ENCODE data around the gene ATP8B4. TPM values are rescaled to one million over a fixed set of nuclear protein-coding genes. Genes with fewer than 3 reads are reported as not detected.

The ATP8B4 gene
- total RNA-seq, 4 donors from 2014 or later, result 2.0 to 9.8 (median 9.2) TPM

GRCh38 chr15:50082066-50082465 lies 37.0 kb downstream of the ATP8B4 start:
- no peak for ATAC-seq
- TF ChIP-seq, protein P1, sequence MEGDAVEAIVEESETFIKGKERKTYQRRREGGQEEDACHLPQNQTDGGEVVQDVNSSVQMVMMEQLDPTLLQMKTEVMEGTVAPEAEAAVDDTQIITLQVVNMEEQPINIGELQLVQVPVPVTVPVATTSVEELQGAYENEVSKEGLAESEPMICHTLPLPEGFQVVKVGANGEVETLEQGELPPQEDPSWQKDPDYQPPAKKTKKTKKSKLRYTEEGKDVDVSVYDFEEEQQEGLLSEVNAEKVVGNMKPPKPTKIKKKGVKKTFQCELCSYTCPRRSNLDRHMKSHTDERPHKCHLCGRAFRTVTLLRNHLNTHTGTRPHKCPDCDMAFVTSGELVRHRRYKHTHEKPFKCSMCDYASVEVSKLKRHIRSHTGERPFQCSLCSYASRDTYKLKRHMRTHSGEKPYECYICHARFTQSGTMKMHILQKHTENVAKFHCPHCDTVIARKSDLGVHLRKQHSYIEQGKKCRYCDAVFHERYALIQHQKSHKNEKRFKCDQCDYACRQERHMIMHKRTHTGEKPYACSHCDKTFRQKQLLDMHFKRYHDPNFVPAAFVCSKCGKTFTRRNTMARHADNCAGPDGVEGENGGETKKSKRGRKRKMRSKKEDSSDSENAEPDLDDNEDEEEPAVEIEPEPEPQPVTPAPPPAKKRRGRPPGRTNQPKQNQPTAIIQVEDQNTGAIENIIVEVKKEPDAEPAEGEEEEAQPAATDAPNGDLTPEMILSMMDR (IDR thresholded peaks at IDR 0.05), result no peak
- TF ChIP-seq EP300 (IDR thresholded peaks at IDR 0.05) (no peak), POLR2A (IDR thresholded peaks at IDR 0.05) (no peak), POLR2AphosphoS5 (IDR thresholded peaks at IDR 0.05) (no peak)
- H3K36me3 ChIP-seq, result no peaks in the 10 kb centered on the region
- WGBS, 2 donors (ENCODE audit: low coverage in 1 of 2), result 36 to 82% methylated on average over 2 of the region's 2 CpGs
- no peaks in the 10 kb centered on the region for H3K27me3 ChIP-seq
- no peaks in the 10 kb centered on the region for H3K4me1 ChIP-seq
- H3K27ac ChIP-seq, result no peak overlapping the region
- no peak overlapping the region for H3K4me3 ChIP-seq
- H3K9me3 ChIP-seq, result no peaks in the 10 kb centered on the region

DNA sequence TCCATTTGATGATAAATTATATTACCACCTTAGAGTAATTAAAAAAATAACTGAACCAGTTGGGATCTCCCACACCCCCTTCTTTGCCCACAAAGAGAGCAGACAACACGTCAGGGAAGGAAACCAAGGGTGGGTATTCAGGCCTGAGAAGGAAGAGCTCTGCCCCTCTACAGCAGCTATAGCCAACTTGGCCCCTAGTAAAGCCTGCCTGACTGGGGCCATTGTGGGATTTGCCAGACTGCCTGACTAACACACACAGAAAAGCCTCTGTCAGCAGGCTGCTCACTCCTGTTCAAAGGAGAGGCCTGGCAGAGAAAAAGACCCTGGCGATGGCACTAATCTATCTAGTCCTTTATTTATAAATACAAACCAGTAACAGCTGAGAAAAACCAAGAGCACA lies 41.4 kb downstream of the ATP8B4 start:
- H3K36me3 ChIP-seq, result no peaks in the 10 kb centered on the region
- no peaks in the 10 kb centered on the region for H3K9me3 ChIP-seq
- no peaks in the 10 kb centered on the region for H3K27me3 ChIP-seq
- no peaks in the 10 kb centered on the region for H3K4me1 ChIP-seq
- no peak for ATAC-seq
- no peak overlapping the region for H3K4me3 ChIP-seq
- no peak for TF ChIP-seq POLR2AphosphoS5 (IDR thresholded peaks at IDR 0.05)
- no peak for TF ChIP-seq EP300 (IDR thresholded peaks at IDR 0.05)
- TF ChIP-seq, protein P1 (IDR thresholded peaks at IDR 0.05), result no peak
- no peak for TF ChIP-seq POLR2A (IDR thresholded peaks at IDR 0.05)
- H3K27ac ChIP-seq, result no peak overlapping the region
- WGBS, 2 donors (ENCODE audit: low coverage in 1 of 2), result 20 to 48% methylated on average over 1 to 2 of the region's 2 CpGs

GRCh38 chr15:50077176-50077575 lies 41.9 kb downstream of the ATP8B4 start:
- no peak for ATAC-seq
- Histone ChIP-seq H3K4me1 (no peaks in the 10 kb centered on the region), H3K36me3 (no peaks in the 10 kb centered on the region), H3K9me3 (no peaks in the 10 kb centered on the region), H3K27ac (no peak overlapping the region), H3K27me3 (no peaks in the 10 kb centered on the region), H3K4me3 (no peak overlapping the region)
- TF ChIP-seq POLR2AphosphoS5 (IDR thresholded peaks at IDR 0.05) (no peak), POLR2A (IDR thresholded peaks at IDR 0.05) (no peak), EP300 (IDR thresholded peaks at IDR 0.05) (no peak)
- TF ChIP-seq, protein P1 (IDR thresholded peaks at IDR 0.05), result no peak

DNA sequence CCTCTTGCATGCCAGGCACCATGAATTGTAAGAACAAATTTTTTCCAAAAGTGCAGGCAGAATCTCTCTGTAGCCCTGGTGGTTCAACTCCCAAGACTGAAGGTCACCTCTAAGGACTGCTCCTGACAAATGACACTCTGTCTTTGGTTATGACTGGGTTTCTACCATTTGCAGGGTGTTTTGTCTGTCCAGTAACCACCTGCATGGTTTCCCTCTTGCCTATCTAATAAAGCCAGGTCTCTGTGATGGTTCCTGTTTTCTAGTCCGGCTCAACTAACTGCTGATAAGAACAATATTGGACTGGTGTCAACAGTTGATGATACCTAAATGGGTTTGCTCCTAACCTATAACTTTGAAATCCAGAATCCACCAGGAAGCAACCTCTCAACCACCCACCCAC lies 43.7 kb downstream of the ATP8B4 start:
- no peak for TF ChIP-seq EP300 (IDR thresholded peaks at IDR 0.05)
- no peak for TF ChIP-seq POLR2A (IDR thresholded peaks at IDR 0.05)
- TF ChIP-seq, protein P1 (IDR thresholded peaks at IDR 0.05), result no peak
- TF ChIP-seq POLR2AphosphoS5 (IDR thresholded peaks at IDR 0.05), result no peak
- no peaks in the 10 kb centered on the region for H3K9me3 ChIP-seq
- ATAC-seq, result no peak
- no peak overlapping the region for H3K4me3 ChIP-seq
- H3K27ac ChIP-seq, result no peak overlapping the region
- WGBS, 2 donors (ENCODE audit: low coverage in 1 of 2), result 67 to 71% methylated on average over 1 of the region's 1 CpG
- H3K4me1 ChIP-seq, result no peaks in the 10 kb centered on the region
- H3K27me3 ChIP-seq, result no peaks in the 10 kb centered on the region
- no peaks in the 10 kb centered on the region for H3K36me3 ChIP-seq

DNA sequence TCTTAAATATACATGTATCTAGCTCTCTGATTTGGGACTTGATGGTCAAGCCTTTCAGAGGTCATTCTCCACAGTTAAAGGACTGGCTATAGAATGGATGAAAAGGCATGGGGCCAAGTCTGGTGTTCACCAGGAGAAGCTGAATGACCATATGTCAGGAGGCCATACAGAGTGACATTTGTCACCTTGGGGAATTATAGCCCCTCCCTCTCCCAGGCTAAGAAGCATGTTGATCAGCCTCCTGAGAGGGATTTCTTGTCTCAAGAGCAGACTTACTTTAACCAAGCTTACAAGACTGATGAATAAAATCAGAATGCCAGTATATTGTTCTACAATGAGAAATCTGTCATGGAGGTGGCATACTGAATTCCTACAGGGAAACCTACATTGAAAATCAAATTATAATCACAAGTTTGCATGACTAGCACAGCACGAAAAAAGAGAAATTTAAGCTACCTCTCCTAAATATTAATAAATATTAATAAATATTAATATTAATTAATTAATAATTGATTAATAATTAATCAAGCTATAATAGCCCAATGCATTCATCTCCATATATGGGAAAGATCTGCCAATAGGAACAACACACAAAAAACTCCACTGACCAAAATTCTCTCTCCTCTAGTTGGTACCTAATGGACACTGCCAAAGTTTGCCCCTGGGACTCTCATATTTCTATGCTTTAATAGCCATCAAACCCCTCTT lies 47.3 kb downstream of the ATP8B4 start:
- TF ChIP-seq POLR2A (IDR thresholded peaks at IDR 0.05) (no peak), POLR2AphosphoS5 (IDR thresholded peaks at IDR 0.05) (no peak), EP300 (IDR thresholded peaks at IDR 0.05) (no peak)
- TF ChIP-seq, protein P1 (IDR thresholded peaks at IDR 0.05), result no peak
- no peak overlapping the region for H3K4me3 ChIP-seq
- H3K36me3 ChIP-seq, result no peaks in the 10 kb centered on the region
- no peak overlapping the region for H3K27ac ChIP-seq
- 100% methylated on average over 1 of the region's 1 CpG for WGBS, 2 donors (ENCODE audit: low coverage in 1 of 2)
- no peaks in the 10 kb centered on the region for H3K4me1 ChIP-seq
- no peaks in the 10 kb centered on the region for H3K27me3 ChIP-seq
- H3K9me3 ChIP-seq, result no peaks in the 10 kb centered on the region
- no peak for ATAC-seq
